A549 (cell line): ENCODE data around the gene CACFD1. TPM values are rescaled to one million over a fixed set of nuclear protein-coding genes. Genes with fewer than 3 reads are reported as not detected.

Source experiments
- ATAC-seq, 2 experiments: fragments of 200-7000 bp in 1 of 2; fragments of >200 bp in 1 of 2; cut with Nextera tagmentation in 1 of 2; cut with Tn5 transposase in 1 of 2; 3 replicates each; pipeline versions ENCODE4 v1.8.0 to v1.9.1; 2018 to 2020; ENCODE audit warnings: mild to moderate bottlenecking in 1 of 2, moderate library complexity in 1 of 2
- CTCF ChIA-PET: fragments of 300-600 bp; sonication (Branson Sonifier 250); formaldehyde crosslinking; extraction: SDS; loops from one replicate; lab custom pipeline; 2021; ENCODE audit warnings: antibody characterized with exemption, inconsistent platforms; lab: Yijun Ruan, JAX
- POLR2A ChIA-PET: fragments of 350-600 bp; formaldehyde crosslinking; extraction: SDS; loops from one replicate; lab custom pipeline; 2021; ENCODE audit warnings: antibody characterized with exemption, inconsistent platforms; lab: Yijun Ruan, JAX
- DNase-seq, 2 experiments: peaks; one replicate each; pipeline versions ENCODE4 v3.0.0 to v3.0.0-alpha.2; 2011 to 2016; ENCODE audit warnings: low read depth in 1 of 2, low spot score in 1 of 2
- FAIRE-seq: peaks from 2 replicates; lab custom pipeline; 2011; peaks lifted over from hg19 to GRCh38; lab: Jason Lieb, UNC
- H3K27ac ChIP-seq, 2 experiments: fragments of >200 bp; sonication (Bioruptor Twin); formaldehyde crosslinking; 3 replicates each; pipeline ENCODE4 v1.5.1; 2016 to 2017
- H3K4me1 ChIP-seq: fragments of >200 bp; sonication (Bioruptor Twin); formaldehyde crosslinking; 3 replicates; pipeline ENCODE4 v1.6.1; 2016
- H3K4me2 ChIP-seq: fragments of >200 bp; sonication (Bioruptor Twin); formaldehyde crosslinking; 3 replicates; pipeline ENCODE4 v1.6.1; 2016
- H3K4me3 ChIP-seq: fragments of >200 bp; sonication (Bioruptor Twin); formaldehyde crosslinking; 3 replicates; pipeline ENCODE4 v1.5.1; 2016
- H3K9me3 ChIP-seq: fragments of >200 bp; sonication (Bioruptor Twin); formaldehyde crosslinking; 3 replicates; pipeline ENCODE4 v1.6.1; 2016
- EHMT2 ChIP-seq: fragments of 200-600 bp; sonication (generic); IDR thresholded peaks from 2 replicates; pipeline ENCODE4 v1.6.1; 2016; ENCODE audit warnings: antibody characterized with exemption, low read depth, mild to moderate bottlenecking, moderate library complexity
- GATA3 ChIP-seq: IDR thresholded peaks from 2 replicates; pipeline ENCODE4 v1.6.1; 2012; ENCODE audit warnings: borderline replicate concordance
- HEYL ChIP-seq: fragments of 250-450 bp; sonication (Bioruptor Pico); IDR thresholded peaks from 2 replicates; pipeline ENCODE4 v1.8.0; 2021; ENCODE audit warnings: mild to moderate bottlenecking, moderate library complexity
- HOXB13 ChIP-seq: fragments of 250-450 bp; sonication (Bioruptor Pico); IDR thresholded peaks from 2 replicates; pipeline ENCODE4 v1.5.0; 2020; ENCODE audit warnings: low read depth, mild to moderate bottlenecking, moderate library complexity
- HOXB5 ChIP-seq: fragments of 250-450 bp; sonication (Bioruptor Pico); IDR thresholded peaks from 2 replicates; pipeline ENCODE4 v1.5.0; 2020; ENCODE audit warnings: mild to moderate bottlenecking, moderate library complexity
- JUN ChIP-seq, 2 experiments: fragments of >200 bp; sonication (Bioruptor Twin); formaldehyde crosslinking; IDR thresholded peaks; 2 replicates in 1 of 2; 3 replicates in 1 of 2; pipeline ENCODE4 v1.6.1; 2016 to 2017
- MAFK ChIP-seq: fragments of 450-650 bp; IDR thresholded peaks from 2 replicates; pipeline ENCODE4 v1.6.1; 2014; ENCODE audit not compliant: partially characterized antibody
- MYC ChIP-seq: IDR thresholded peaks from 2 replicates; pipeline ENCODE4 v1.6.1; 2012; ENCODE audit warnings: mild to moderate bottlenecking, inconsistent platforms, low read length, improper control_type of control experiment, borderline replicate concordance
- NR3C1 ChIP-seq: fragments of >200 bp; sonication (Bioruptor Twin); formaldehyde crosslinking; IDR thresholded peaks from 3 replicates; pipeline ENCODE4 v1.6.1; 2017
- POLR2AphosphoS2 ChIP-seq: conservative IDR thresholded peaks from 2 replicates; pipeline ENCODE4 v1.6.1; 2012; ENCODE audit warnings: low read length, improper control_type of control experiment, inconsistent platforms
- RFX5 ChIP-seq: fragments of 450-650 bp; IDR thresholded peaks from 2 replicates; pipeline ENCODE4 v1.7.1; 2014; ENCODE audit warnings: antibody characterized with exemption, mild to moderate bottlenecking, moderate library complexity
- RNF2 ChIP-seq: fragments of 200-600 bp; sonication (generic); IDR thresholded peaks from 2 replicates; pipeline ENCODE4 v1.6.1; 2016; ENCODE audit warnings: low read depth, mild to moderate bottlenecking, antibody characterized with exemption, moderate library complexity, borderline replicate concordance
- SREBF2 ChIP-seq: fragments of 450-650 bp; IDR thresholded peaks from 2 replicates; pipeline ENCODE4 v1.6.1; 2014; ENCODE audit warnings: mild to moderate bottlenecking, moderate library complexity
- TP53 ChIP-seq: fragments of 250-450 bp; sonication (Bioruptor Pico); IDR thresholded peaks from 2 replicates; pipeline ENCODE4 v1.5.0; 2021; ENCODE audit warnings: mild to moderate bottlenecking, moderate library complexity
- ZNF302 ChIP-seq: fragments of 250-450 bp; sonication (Bioruptor Pico); IDR thresholded peaks from 2 replicates; pipeline ENCODE4 v1.9.0; 2021; ENCODE audit warnings: inconsistent platforms, mild to moderate bottlenecking, moderate library complexity
- ZSCAN20 ChIP-seq: fragments of 250-450 bp; sonication (Bioruptor Pico); IDR thresholded peaks from 2 replicates; pipeline ENCODE4 v1.8.0; 2022; ENCODE audit warnings: mild to moderate bottlenecking, moderate library complexity
- WGBS: methylation state at CpG from one replicate; pipeline ENCODE4 v1.1.6; 2017; ENCODE audit errors: missing lambda C conversion rate; 5-methylcytosine and 5-hydroxymethylcytosine counted together
- polyA plus RNA-seq, 4 experiments: library from polyadenylated mRNA; depleted of rRNA in 3 of 4; stranded (reverse); fragments of >200 nt; fragmentation: RNase III in 1 of 4; extraction: RNeasy Plus Mini Kit Qiagen cat#74134 plus additional on column Dnase treatment in 1 of 4; gene quantifications; 2 replicates in 3 of 4; 3 replicates in 1 of 4; pipeline ENCODE4 v1.2.3, GENCODE V29; 2011 to 2017
- TF ChIP-seq, protein P1 (sequence below): IDR thresholded peaks from 2 replicates; pipeline ENCODE4 v1.6.1; 2012
- TF ChIP-seq, protein P2 (sequence below): fragments of 200-600 bp; sonication (generic); IDR thresholded peaks from 2 replicates; pipeline ENCODE4 v1.6.1; 2016; ENCODE audit warnings: antibody characterized with exemption, mild to moderate bottlenecking, moderate library complexity
- TF ChIP-seq, protein P3 (sequence below): fragments of 450-650 bp; IDR thresholded peaks from 2 replicates; pipeline ENCODE4 v1.6.1; 2014; ENCODE audit warnings: antibody characterized with exemption

The CACFD1 gene
- polyA plus RNA-seq, 2 of the 4 experiments (the other 2 are of a cell fraction), result 5.0 to 8.0 TPM

DNA sequence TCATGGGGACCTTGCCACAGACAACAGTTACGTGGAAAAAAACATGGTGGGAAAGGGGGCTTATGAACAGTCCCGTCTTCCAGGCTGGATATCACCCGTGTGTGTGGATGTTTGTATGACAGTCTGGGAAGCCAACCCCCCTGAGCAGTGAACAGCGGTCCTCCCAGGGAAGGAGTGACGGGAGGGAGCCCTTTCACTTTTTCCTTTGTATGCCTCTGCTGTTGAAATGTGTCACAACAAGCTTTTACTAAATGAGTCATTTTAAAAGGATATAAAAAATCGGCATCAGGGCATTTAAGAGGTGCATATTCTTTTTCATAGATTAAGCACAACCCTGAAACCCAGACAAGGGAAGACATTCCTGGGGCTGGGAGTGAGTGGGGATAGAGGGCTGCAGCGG lies 59.9 kb downstream of the CACFD1 start:
- H3K27ac ChIP-seq, result no peak overlapping the region
- FAIRE-seq, result no peak
- ATAC-seq, result no peak
- ChIA-PET CTCF (interaction anchor here (1.8 kb wide), 1 partner anchor 14 kb away, joined by 6 read pairs; no protein-coding TSS in a partner anchor), POLR2A (interaction anchor here (0.5 kb wide), 1 partner anchor 41 kb away, joined by 3 read pairs; the partner anchor contains the start of gene SLC2A6)
- no peak for DNase-seq
- no peaks in the 10 kb centered on the region for H3K4me1 ChIP-seq
- H3K4me3 ChIP-seq, result no peak overlapping the region
- H3K9me3 ChIP-seq, result no peaks in the 10 kb centered on the region
- no peak for TF ChIP-seq RNF2
- TF ChIP-seq, protein P1, sequence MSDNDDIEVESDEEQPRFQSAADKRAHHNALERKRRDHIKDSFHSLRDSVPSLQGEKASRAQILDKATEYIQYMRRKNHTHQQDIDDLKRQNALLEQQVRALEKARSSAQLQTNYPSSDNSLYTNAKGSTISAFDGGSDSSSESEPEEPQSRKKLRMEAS, result no peak
- TF ChIP-seq SREBF2, result no peak
- no peak for TF ChIP-seq EHMT2
- no peak for TF ChIP-seq GATA3
- TF ChIP-seq, protein P2, sequence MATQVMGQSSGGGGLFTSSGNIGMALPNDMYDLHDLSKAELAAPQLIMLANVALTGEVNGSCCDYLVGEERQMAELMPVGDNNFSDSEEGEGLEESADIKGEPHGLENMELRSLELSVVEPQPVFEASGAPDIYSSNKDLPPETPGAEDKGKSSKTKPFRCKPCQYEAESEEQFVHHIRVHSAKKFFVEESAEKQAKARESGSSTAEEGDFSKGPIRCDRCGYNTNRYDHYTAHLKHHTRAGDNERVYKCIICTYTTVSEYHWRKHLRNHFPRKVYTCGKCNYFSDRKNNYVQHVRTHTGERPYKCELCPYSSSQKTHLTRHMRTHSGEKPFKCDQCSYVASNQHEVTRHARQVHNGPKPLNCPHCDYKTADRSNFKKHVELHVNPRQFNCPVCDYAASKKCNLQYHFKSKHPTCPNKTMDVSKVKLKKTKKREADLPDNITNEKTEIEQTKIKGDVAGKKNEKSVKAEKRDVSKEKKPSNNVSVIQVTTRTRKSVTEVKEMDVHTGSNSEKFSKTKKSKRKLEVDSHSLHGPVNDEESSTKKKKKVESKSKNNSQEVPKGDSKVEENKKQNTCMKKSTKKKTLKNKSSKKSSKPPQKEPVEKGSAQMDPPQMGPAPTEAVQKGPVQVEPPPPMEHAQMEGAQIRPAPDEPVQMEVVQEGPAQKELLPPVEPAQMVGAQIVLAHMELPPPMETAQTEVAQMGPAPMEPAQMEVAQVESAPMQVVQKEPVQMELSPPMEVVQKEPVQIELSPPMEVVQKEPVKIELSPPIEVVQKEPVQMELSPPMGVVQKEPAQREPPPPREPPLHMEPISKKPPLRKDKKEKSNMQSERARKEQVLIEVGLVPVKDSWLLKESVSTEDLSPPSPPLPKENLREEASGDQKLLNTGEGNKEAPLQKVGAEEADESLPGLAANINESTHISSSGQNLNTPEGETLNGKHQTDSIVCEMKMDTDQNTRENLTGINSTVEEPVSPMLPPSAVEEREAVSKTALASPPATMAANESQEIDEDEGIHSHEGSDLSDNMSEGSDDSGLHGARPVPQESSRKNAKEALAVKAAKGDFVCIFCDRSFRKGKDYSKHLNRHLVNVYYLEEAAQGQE, result no peak
- no peak for TF ChIP-seq HEYL (CRISPR knock-in tag)
- no peak for TF ChIP-seq JUN (IDR thresholded peaks at IDR 0.05)
- TF ChIP-seq ZNF302, result no peak
- TF ChIP-seq NR3C1, result no peak
- no peak for TF ChIP-seq MYC
- no peak for TF ChIP-seq HOXB13 (CRISPR knock-in tag)
- TF ChIP-seq, protein P3, sequence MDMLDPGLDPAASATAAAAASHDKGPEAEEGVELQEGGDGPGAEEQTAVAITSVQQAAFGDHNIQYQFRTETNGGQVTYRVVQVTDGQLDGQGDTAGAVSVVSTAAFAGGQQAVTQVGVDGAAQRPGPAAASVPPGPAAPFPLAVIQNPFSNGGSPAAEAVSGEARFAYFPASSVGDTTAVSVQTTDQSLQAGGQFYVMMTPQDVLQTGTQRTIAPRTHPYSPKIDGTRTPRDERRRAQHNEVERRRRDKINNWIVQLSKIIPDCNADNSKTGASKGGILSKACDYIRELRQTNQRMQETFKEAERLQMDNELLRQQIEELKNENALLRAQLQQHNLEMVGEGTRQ, result no peak
- no peak for TF ChIP-seq TP53 (CRISPR knock-in tag)
- no peak for TF ChIP-seq ZSCAN20
- TF ChIP-seq POLR2AphosphoS2, result no peak
- TF ChIP-seq MAFK, result no peak
- no peak overlapping the region for H3K4me2 ChIP-seq
- 49% methylated on average over 7 of the region's 7 CpGs for WGBS

DNA sequence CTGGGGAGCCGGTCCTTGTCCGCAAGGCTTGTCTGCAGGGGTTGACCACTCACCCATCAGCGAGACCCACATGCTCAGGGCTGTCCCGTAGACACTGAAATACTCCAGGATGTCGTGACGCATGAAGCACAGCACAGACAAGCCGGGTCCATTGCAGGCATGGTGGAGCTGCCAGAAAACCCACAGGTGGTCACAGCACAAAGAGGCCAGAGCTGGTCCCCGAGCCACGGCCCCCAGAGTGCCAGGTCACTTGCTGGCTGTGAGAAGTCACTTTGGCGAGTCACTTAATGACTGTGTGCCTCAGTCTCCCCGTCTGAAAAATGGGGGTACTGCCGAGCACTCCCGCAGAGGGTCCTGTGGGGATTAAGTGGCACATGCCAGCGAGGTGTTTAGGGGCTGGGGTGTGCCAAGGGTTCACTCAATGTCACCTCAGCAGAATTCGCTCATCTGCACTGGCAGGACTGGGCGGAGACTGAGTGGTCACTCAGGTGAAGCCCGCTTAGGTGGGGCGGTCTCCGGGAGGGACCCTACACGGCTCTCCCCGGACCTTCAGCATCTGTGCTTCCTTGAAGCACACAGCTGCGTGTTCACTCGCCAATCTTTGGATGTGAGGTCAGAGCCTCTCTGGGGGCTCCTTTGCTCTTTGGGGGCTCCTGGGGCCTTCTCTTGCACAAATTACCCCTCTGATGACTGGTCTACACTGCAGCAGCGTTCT lies 60.5 kb downstream of the CACFD1 start:
- Histone ChIP-seq H3K4me2 (no peak overlapping the region), H3K27ac (no peak overlapping the region), H3K4me1 (no peaks in the 10 kb centered on the region), H3K4me3 (no peak overlapping the region), H3K9me3 (no peaks in the 10 kb centered on the region)
- ChIA-PET CTCF (interaction anchor here (1.8 kb wide), 1 partner anchor 13 kb away, joined by 6 read pairs; no protein-coding TSS in a partner anchor), POLR2A (interaction anchor here (0.5 kb wide), 1 partner anchor 41 kb away, joined by 3 read pairs; the partner anchor contains the start of gene SLC2A6)
- 53% methylated on average over 22 of the region's 24 CpGs for WGBS
- no peak for TF ChIP-seq HOXB5 (CRISPR knock-in tag)
- no peak for TF ChIP-seq NR3C1
- no peak for TF ChIP-seq SREBF2
- TF ChIP-seq RFX5, result no peak
- DNase-seq (no peak), FAIRE-seq (no peak), ATAC-seq (no peak)

Other genes with a start within 250 kb of the CACFD1 start
- gene ABO, start 184.8 kb upstream of the CACFD1 start, polyA plus RNA-seq (2011; rRNA removed), result not detected in 2 replicates
- not detected in 3 replicates for gene ABO, start 184.8 kb upstream of the CACFD1 start, polyA plus RNA-seq (2017; fragmentation: RNase III; extraction: RNeasy Plus Mini Kit Qiagen cat#74134 plus additional on column Dnase treatment)
- gene SURF6, start 123.8 kb upstream of the CACFD1 start, polyA plus RNA-seq (2011; rRNA removed), result 7.1 and 10.5 TPM in 2 replicates
- gene SURF6, start 123.8 kb upstream of the CACFD1 start, polyA plus RNA-seq (2017; fragmentation: RNase III; extraction: RNeasy Plus Mini Kit Qiagen cat#74134 plus additional on column Dnase treatment), result 23.0 to 26.8 TPM (median 25.1 TPM) in 3 replicates
- 15.7 and 18.4 TPM in 2 replicates for gene MED22, start 111.8 kb upstream of the CACFD1 start, polyA plus RNA-seq (2011; rRNA removed)
- gene MED22, start 111.8 kb upstream of the CACFD1 start, polyA plus RNA-seq (2017; fragmentation: RNase III; extraction: RNeasy Plus Mini Kit Qiagen cat#74134 plus additional on column Dnase treatment), result 20.4 to 22.8 TPM (median 22.0 TPM) in 3 replicates
- 2,218 and 2,405 TPM in 2 replicates for gene RPL7A, start 111.8 kb upstream of the CACFD1 start, polyA plus RNA-seq (2011; rRNA removed)
- gene RPL7A, start 111.8 kb upstream of the CACFD1 start, polyA plus RNA-seq (2017; fragmentation: RNase III; extraction: RNeasy Plus Mini Kit Qiagen cat#74134 plus additional on column Dnase treatment), result 2,511 to 2,766 TPM (median 2,608 TPM) in 3 replicates
- gene SURF1, start 103.5 kb upstream of the CACFD1 start, polyA plus RNA-seq (2011; rRNA removed), result 47.5 and 63.0 TPM in 2 replicates
- 25.3 to 28.6 TPM (median 27.7 TPM) in 3 replicates for gene SURF1, start 103.5 kb upstream of the CACFD1 start, polyA plus RNA-seq (2017; fragmentation: RNase III; extraction: RNeasy Plus Mini Kit Qiagen cat#74134 plus additional on column Dnase treatment)
- 15.4 and 25.2 TPM in 2 replicates for gene SURF2, start 103.4 kb upstream of the CACFD1 start, polyA plus RNA-seq (2011; rRNA removed)
- 34.9 to 36.9 TPM (median 35.6 TPM) in 3 replicates for gene SURF2, start 103.4 kb upstream of the CACFD1 start, polyA plus RNA-seq (2017; fragmentation: RNase III; extraction: RNeasy Plus Mini Kit Qiagen cat#74134 plus additional on column Dnase treatment)
- 169 and 174 TPM in 2 replicates for gene SURF4, start 83.9 kb upstream of the CACFD1 start, polyA plus RNA-seq (2011; rRNA removed)
- 140 to 159 TPM (median 158 TPM) in 3 replicates for gene SURF4, start 83.9 kb upstream of the CACFD1 start, polyA plus RNA-seq (2017; fragmentation: RNase III; extraction: RNeasy Plus Mini Kit Qiagen cat#74134 plus additional on column Dnase treatment)
- 1.1 and 1.6 TPM in 2 replicates for gene STKLD1, start 83.6 kb upstream of the CACFD1 start, polyA plus RNA-seq (2011; rRNA removed)
- gene STKLD1, start 83.6 kb upstream of the CACFD1 start, polyA plus RNA-seq (2017; fragmentation: RNase III; extraction: RNeasy Plus Mini Kit Qiagen cat#74134 plus additional on column Dnase treatment), result 0.29 to 1.4 TPM (median 1.2 TPM) in 3 replicates
- 20.6 and 25.8 TPM in 2 replicates for gene REXO4, start 42.0 kb upstream of the CACFD1 start, polyA plus RNA-seq (2011; rRNA removed)
- gene REXO4, start 42.0 kb upstream of the CACFD1 start, polyA plus RNA-seq (2017; fragmentation: RNase III; extraction: RNeasy Plus Mini Kit Qiagen cat#74134 plus additional on column Dnase treatment), result 30.3 to 31.7 TPM (median 31.0 TPM) in 3 replicates
- 0.80 and 1.2 TPM in 2 replicates for gene ADAMTS13, start 37.6 kb upstream of the CACFD1 start, polyA plus RNA-seq (2011; rRNA removed)
- gene ADAMTS13, start 37.6 kb upstream of the CACFD1 start, polyA plus RNA-seq (2017; fragmentation: RNase III; extraction: RNeasy Plus Mini Kit Qiagen cat#74134 plus additional on column Dnase treatment), result 0.94 to 1.7 TPM (median 0.98 TPM) in 3 replicates
- gene SLC2A6, start 19.1 kb downstream of the CACFD1 start, polyA plus RNA-seq (2011; rRNA removed), result 3.7 and 4.6 TPM in 2 replicates
- gene SLC2A6, start 19.1 kb downstream of the CACFD1 start, polyA plus RNA-seq (2017; fragmentation: RNase III; extraction: RNeasy Plus Mini Kit Qiagen cat#74134 plus additional on column Dnase treatment), result 15.4 to 21.2 TPM (median 20.5 TPM) in 3 replicates
- not detected in 2 replicates for gene MYMK, start 65.0 kb downstream of the CACFD1 start, polyA plus RNA-seq (2011; rRNA removed)
- not detected in 3 replicates for gene MYMK, start 65.0 kb downstream of the CACFD1 start, polyA plus RNA-seq (2017; fragmentation: RNase III; extraction: RNeasy Plus Mini Kit Qiagen cat#74134 plus additional on column Dnase treatment)
- gene ADAMTSL2, start 74.7 kb downstream of the CACFD1 start, polyA plus RNA-seq (2011; rRNA removed), result not detected in 2 replicates
- not detected in 3 replicates for gene ADAMTSL2, start 74.7 kb downstream of the CACFD1 start, polyA plus RNA-seq (2017; fragmentation: RNase III; extraction: RNeasy Plus Mini Kit Qiagen cat#74134 plus additional on column Dnase treatment)
- gene FAM163B, start 149.4 kb downstream of the CACFD1 start, polyA plus RNA-seq (2011; rRNA removed), result not detected in 2 replicates
- gene FAM163B, start 149.4 kb downstream of the CACFD1 start, polyA plus RNA-seq (2017; fragmentation: RNase III; extraction: RNeasy Plus Mini Kit Qiagen cat#74134 plus additional on column Dnase treatment), result not detected in 3 replicates
- not detected in 2 replicates for gene DBH, start 176.4 kb downstream of the CACFD1 start, polyA plus RNA-seq (2011; rRNA removed)
- gene DBH, start 176.4 kb downstream of the CACFD1 start, polyA plus RNA-seq (2017; fragmentation: RNase III; extraction: RNeasy Plus Mini Kit Qiagen cat#74134 plus additional on column Dnase treatment), result not detected in 3 replicates